ENCODE measurements around the gene ITIH4. TPM values are rescaled to one million over a fixed set of nuclear protein-coding genes. Genes with fewer than 3 reads are reported as not detected.

Gene ITIH4
- total RNA-seq, 2 donors from 2014 or later = 6.0 to 6.2 TPM

GRCh38 chr3:52879090-52879489, 48.6 kb upstream of the ITIH4 start:
- no peaks in the 10 kb centered on the region for H3K27me3 ChIP-seq (ENCODE audit: control insufficient read depth, insufficient read depth, low read length, poor library complexity, severe bottlenecking)
- no peak overlapping the region for H3K4me3 Mint-ChIP-seq

GRCh38 chr3:52877085-52877484, 46.6 kb upstream of the ITIH4 start:
- no peak for DNase-seq
- H3K27me3 ChIP-seq (ENCODE audit: control insufficient read depth, insufficient read depth, low read length, poor library complexity, severe bottlenecking) = no peaks in the 10 kb centered on the region
- no peaks in the 10 kb centered on the region for H3K36me3 ChIP-seq (ENCODE audit: control insufficient read depth, insufficient read depth, low read length)
- H3K27ac ChIP-seq (ENCODE audit: low read depth, low read length) = no peak overlapping the region
- Mint-ChIP-seq H3K4me3 (no peak overlapping the region), H3K27me3 (ENCODE audit: insufficient read depth) (no peaks in the 10 kb centered on the region), H3K36me3 (ENCODE audit: low read depth) (no peaks in the 10 kb centered on the region), H3K4me1 (peaks cover 15% of the 10 kb centered on the region), H3K27ac (no peak overlapping the region), H3K9me3 (no peaks in the 10 kb centered on the region)
- WGBS, 2 experiments (ENCODE audit: insufficient coverage in 1 of 2, insufficient read length in 1 of 2) = 90% methylated on average over 3 of the region's 3 CpGs; no CpG with 5 or more reads in 1 of the 2 experiments
- no peaks in the 10 kb centered on the region for H3K4me1 ChIP-seq (ENCODE audit: control insufficient read depth, insufficient read depth, low read length)
- no peak overlapping the region for H3K4me3 ChIP-seq (ENCODE audit: low read length)
- H3K9me3 ChIP-seq (ENCODE audit: control insufficient read depth, low read length) = no peaks in the 10 kb centered on the region
- TF ChIP-seq CTCF (conservative IDR thresholded peaks at IDR 0.05) = no peak
- no peak overlapping the region for H3K9ac ChIP-seq (ENCODE audit: extremely low read depth, low read length, poor library complexity, severe bottlenecking)

More at GRCh38 chr3:52879090-52879489, 48.6 kb upstream of the ITIH4 start:
- no peaks in the 10 kb centered on the region for H3K27me3 Mint-ChIP-seq (ENCODE audit: insufficient read depth)
- WGBS, 2 experiments (ENCODE audit: insufficient coverage in 1 of 2, insufficient read length in 1 of 2) = 94 to 98% methylated on average over 4 of the region's 4 CpGs
- TF ChIP-seq CTCF (conservative IDR thresholded peaks at IDR 0.05) = peak; percentile 73
- Histone ChIP-seq H3K9me3 (ENCODE audit: control insufficient read depth, low read length) (no peaks in the 10 kb centered on the region), H3K9ac (ENCODE audit: extremely low read depth, low read length, poor library complexity, severe bottlenecking) (no peak overlapping the region), H3K36me3 (ENCODE audit: control insufficient read depth, insufficient read depth, low read length) (no peaks in the 10 kb centered on the region), H3K4me1 (ENCODE audit: control insufficient read depth, insufficient read depth, low read length) (no peaks in the 10 kb centered on the region), H3K27ac (ENCODE audit: low read depth, low read length) (no peak overlapping the region), H3K4me3 (ENCODE audit: low read length) (no peak overlapping the region)
- H3K36me3 Mint-ChIP-seq (ENCODE audit: low read depth) = no peaks in the 10 kb centered on the region
- H3K4me1 Mint-ChIP-seq = peaks cover 9% of the 10 kb centered on the region
- no peak overlapping the region for H3K27ac Mint-ChIP-seq
- DNase-seq = peak; percentile 70
- no peaks in the 10 kb centered on the region for H3K9me3 Mint-ChIP-seq

GRCh38 chr3:52874864-52875587, 44.6 kb upstream of the ITIH4 start:
- Mint-ChIP-seq H3K27me3 (ENCODE audit: insufficient read depth) (no peaks in the 10 kb centered on the region), H3K4me3 (no peak overlapping the region), H3K4me1 (peaks cover 17% of the 10 kb centered on the region), H3K36me3 (ENCODE audit: low read depth) (no peaks in the 10 kb centered on the region), H3K27ac (no peak overlapping the region), H3K9me3 (no peaks in the 10 kb centered on the region)
- Histone ChIP-seq H3K4me1 (ENCODE audit: control insufficient read depth, insufficient read depth, low read length) (no peaks in the 10 kb centered on the region), H3K9me3 (ENCODE audit: control insufficient read depth, low read length) (no peaks in the 10 kb centered on the region), H3K36me3 (ENCODE audit: control insufficient read depth, insufficient read depth, low read length) (no peaks in the 10 kb centered on the region), H3K27ac (ENCODE audit: low read depth, low read length) (no peak overlapping the region), H3K4me3 (ENCODE audit: low read length) (no peak overlapping the region), H3K9ac (ENCODE audit: extremely low read depth, low read length, poor library complexity, severe bottlenecking) (no peak overlapping the region), H3K27me3 (ENCODE audit: control insufficient read depth, insufficient read depth, low read length, poor library complexity, severe bottlenecking) (no peaks in the 10 kb centered on the region)
- 88 to 90% methylated on average over 4 to 9 of the region's 9 CpGs for WGBS, 2 experiments (ENCODE audit: insufficient coverage in 1 of 2, insufficient read length in 1 of 2)
- TF ChIP-seq CTCF (conservative IDR thresholded peaks at IDR 0.05) = no peak
- no peak for DNase-seq
